NCI-H460 (cell line): ENCODE results near the gene NTNG1. TPM values are rescaled to one million over a fixed set of nuclear protein-coding genes. Genes with fewer than 3 reads are reported as not detected.
"Not testable (repeated sequence)": the region's sequence is repeated elsewhere in the genome, so short reads cannot be mapped to it uniquely, and the experiment has no call there.

ENCODE experiments used
- DNase-seq: peaks from one replicate; pipeline ENCODE4 v3.0.0-alpha.2; 2016; ENCODE audit warnings: low read depth; ENCODE audit errors: extremely low read depth
- polyA plus RNA-seq: library from polyadenylated mRNA; depleted of rRNA; stranded (reverse); fragments of >200 nt; gene quantifications from 2 replicates; pipeline ENCODE4 v1.2.3, GENCODE V29; 2014; cell fraction: nucleus; rRNA removed
- total RNA-seq: library from RNA; depleted of rRNA; stranded (reverse); fragments of >200 nt; shearing (Covaris generic); gene quantifications from 2 replicates; pipeline ENCODE4 v1.2.3, GENCODE V29; 2014; rRNA removed

The NTNG1 gene
- total RNA-seq: 0.27 TPM in 1 of 2 replicates, not detected in the other
- 0.44 TPM in 1 of 2 replicates, not detected in the other for polyA plus RNA-seq

- DNase-seq: no peak
Observed at GRCh38 chr1:107140703-107141490, at the start of gene NTNG1. Gene NTNG1 (plus strand): TSS chr1:107141039.

DNA sequence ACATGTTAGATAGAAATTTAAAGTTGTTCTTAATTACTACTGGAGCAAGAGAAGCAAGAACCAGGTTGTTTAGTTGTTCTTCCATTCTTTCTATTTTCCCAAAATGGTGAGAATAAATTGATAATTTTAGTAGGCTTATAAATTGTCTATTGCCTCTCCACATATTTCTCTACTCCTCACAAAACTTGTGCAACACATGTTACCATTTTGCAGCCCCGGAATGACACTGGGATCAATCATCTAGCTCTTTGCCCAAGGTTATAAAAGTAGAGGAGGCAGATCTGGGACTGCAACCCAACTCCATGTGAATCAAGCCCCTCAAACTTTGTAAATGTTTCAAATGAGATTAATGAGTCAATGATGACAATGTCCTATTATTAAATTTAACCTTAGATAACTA is 49.4 kb upstream of the NTNG1 start:
- DNase-seq: no peak

DNA sequence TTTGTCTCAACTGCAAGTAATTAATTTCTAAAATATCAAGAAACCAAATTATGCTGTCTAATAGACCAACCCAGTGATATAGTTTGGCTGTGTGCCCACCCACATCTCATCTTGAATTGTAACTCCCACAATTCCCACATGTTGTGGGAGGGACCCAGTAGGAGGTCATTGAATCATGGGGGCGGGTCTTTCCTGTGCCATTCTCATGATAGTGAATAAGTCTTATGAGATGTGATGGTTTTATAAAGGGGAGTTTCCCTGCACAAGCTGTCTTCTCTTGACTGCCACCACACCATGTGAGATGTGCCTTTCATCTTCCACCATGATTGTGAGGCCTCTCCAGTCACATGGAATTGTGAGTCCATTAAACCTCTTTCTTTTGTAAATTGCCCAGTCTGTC is 47.4 kb upstream of the NTNG1 start:
- DNase-seq: not testable (repeated sequence)

DNA sequence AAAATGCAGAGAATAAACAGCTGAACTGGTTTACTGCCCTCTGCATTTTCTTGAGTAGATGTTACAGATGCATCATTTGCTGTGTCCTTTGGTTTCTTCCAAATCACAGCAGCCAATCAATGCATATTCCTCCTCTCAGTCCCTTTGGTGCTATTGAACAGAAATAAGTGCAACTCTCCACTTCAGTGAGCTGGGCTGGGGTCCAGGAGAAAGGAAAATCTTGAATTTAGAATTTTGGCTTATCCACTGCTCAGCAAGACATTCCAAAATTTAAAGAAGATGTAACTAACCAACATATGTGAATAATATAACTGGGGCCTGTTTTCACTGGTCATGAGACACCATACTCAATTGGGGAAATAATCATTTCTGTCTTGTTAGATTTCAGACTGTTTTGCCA is 45.2 kb upstream of the NTNG1 start:
- DNase-seq: no peak

GRCh38 chr1:107096690-107097089 is 44.1 kb upstream of the NTNG1 start:
- no peak for DNase-seq

- DNase-seq: no peak
Observed at GRCh38 chr1:107098961-107099360, 41.9 kb upstream of the NTNG1 start.

DNA sequence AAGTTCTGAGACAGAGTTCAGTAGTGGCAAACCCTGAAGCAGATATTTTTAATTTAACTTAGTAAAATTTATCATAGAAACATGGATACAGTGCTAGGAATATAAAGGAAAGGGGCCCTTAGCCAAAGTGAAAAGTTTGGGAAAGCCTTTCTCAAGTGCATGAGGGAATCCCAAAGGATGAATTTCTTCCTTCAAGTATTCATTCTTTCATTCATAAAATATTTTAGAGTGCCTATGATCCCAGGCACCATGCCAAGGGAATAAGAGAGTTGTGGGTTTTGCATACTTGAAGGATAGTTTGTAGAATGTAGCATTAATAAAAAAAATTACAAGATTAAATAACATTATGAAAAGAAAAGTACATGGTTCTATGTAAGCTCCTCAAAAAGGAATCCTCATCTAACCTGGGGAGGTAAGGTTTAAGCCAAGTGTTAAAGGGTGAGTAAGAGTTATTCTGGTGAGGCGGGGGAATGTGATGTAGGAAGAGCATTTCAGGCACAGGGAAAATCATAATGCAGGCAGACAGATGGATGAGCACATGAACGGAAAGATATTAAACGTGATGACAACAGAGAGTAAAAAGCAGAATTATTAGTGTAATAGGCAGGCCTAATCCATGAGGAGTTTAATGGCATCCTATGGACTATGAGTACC is 40.4 kb upstream of the NTNG1 start:
- DNase-seq: no peak

- no peak for DNase-seq
Observed at GRCh38 chr1:107105914-107106313, 34.9 kb upstream of the NTNG1 start.

DNA sequence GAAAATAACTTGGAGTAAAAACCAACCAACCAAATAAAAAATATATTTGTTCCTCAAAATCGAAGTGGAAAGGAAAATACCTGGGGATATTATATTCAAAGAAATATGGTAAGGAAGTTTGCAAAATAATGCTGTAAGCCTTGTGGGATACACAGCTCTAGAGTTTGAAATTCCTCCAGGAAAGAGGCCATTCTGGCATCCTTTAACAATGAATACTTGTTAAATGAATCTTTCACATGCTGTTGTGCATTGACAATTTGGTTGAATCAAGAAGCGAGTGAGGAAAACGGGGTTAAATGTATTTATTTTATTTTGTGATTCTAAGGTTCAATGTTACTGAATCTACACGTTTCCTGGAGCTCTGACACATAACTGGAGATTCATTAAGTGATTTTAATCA is 30.5 kb upstream of the NTNG1 start:
- no peak for DNase-seq

DNA sequence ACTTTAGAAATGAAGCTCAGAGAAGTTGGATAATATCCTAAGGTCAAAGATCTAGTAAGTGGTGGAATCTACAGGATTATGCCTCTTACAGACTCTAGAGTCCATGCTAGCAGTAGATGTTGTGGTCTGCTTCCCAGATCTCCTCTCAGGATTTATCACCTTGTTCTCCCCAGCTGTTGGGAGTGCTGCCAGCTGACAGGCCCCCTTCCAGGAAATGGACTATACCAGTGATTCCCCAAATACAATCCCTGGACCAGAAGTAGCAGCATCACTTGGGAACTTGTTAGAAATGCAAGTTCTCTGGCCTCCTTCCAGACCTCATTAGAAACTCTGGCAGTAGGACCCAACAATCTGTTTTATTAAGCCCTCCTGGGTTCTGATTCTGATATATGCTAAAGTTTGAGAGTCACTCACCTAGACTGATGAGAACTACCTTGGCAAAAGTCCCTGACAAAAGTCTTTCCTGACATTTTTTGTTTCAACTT is 24.5 kb upstream of the NTNG1 start:
- no peak for DNase-seq

DNA sequence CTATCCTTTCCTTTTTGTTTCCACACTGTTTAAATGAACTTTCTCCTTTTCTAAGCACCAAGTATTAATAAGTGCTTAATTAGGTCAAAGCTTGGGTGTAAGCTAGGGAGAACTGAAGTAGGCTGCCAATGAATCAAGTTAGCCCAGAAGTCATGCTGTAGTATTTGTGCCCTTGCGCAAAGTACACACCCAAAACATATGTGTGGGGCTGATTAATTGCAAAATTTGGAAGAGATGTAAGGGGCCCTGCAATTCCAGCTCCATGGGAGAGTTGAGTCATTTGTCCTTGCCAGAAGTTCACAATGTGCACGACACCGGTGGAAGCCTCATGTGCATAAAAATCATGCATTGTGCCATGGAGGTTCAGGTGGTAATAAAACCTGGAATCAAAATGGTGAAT is 18.6 kb upstream of the NTNG1 start:
- DNase-seq: no peak

DNA sequence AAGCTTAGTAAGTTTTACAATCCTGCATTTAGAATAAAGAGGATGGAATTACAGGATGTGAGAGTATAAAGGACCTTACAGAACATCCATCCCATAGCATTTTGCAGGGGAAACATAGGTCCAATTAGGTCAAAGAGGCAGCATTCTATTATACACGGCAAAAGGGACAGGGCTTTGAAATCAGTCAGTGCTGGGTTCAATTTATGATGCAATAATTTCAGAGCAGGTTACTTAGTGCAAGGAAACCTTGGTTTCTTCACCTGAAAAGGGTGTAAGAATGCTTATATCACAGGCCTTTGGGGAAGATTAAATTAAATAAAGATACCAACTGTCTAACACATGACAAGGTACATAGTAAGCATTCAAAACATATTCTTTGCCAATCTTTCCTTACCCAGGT is 17.1 kb upstream of the NTNG1 start:
- DNase-seq: no peak

DNA sequence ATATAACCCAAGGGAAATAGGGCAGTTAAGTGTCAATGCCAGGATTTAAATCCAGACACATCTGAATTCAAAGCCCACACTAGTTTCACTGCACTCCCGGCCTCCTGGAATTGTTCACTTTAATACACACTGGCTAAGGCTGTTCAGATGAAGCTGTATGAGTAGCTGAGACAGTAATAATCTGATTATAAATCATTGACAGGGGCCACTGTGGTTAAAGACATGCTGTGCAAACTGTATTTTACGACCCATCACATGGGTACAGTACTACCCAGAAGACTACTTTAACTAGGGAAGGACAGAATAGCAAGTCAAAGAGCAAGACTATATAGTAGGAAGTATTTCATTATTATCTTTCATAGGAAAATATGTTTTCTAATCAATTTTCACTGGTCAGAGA is 16.1 kb upstream of the NTNG1 start:
- no peak for DNase-seq

GRCh38 chr1:107132195-107132594 is 8.6 kb upstream of the NTNG1 start:
- DNase-seq: no peak

DNA sequence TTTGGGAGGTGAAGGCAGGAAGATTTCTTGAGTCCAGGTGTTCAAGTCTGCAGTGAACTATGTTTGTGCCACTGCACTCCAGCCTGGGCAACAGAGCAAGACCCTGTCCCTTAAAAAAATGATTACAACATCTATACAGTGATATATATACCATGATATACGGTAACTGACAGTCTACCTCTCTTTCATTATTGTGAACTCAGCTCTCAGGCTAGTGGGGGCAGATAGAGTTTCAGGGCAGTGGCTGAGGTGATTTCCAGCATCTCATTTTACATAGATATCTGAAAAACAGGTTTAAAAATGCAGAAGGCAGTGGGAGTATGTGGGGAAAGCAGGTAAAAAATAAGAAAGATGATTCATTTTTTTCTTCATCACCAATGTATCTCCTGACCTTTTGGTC is 8.1 kb upstream of the NTNG1 start:
- DNase-seq: no peak

DNA sequence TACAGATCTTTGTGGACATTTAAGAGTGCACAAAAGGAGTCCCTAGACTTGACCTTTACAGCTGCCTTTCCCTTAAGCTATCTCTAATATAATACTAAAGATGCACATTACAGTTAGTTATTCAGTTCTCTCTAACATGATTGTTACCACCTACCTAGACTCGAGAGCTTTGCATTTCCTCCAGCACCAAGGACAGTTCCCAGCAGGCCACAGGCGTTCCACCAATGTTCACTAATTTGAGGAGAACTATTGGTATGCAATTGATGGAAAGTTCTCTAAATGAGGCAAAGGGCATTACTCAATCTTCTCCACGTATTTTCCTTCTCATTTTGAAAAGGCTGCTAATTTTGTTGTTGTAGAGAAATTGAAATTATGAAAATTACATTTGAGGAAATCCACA is 5.4 kb upstream of the NTNG1 start:
- peak; percentile 24 for DNase-seq

DNA sequence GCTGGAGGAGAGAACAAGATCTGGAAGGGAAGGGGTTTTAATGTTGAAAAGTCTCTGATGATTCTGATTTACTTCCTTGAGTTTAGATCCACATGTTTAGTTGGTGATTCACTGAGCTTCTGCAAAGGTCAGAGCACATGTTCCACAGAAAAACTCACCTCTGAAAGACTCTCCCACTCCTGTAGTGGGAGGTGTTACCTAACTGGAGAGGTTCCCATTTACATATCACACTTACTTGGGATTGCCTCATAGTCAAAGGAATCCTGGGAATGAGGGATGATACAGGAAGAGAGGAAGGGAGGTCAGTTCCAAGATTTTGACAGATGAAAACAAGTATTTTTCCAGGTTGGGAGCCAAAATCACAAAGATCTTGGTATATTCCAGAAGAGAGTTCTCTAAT is 2.7 kb upstream of the NTNG1 start:
- DNase-seq: no peak

DNA sequence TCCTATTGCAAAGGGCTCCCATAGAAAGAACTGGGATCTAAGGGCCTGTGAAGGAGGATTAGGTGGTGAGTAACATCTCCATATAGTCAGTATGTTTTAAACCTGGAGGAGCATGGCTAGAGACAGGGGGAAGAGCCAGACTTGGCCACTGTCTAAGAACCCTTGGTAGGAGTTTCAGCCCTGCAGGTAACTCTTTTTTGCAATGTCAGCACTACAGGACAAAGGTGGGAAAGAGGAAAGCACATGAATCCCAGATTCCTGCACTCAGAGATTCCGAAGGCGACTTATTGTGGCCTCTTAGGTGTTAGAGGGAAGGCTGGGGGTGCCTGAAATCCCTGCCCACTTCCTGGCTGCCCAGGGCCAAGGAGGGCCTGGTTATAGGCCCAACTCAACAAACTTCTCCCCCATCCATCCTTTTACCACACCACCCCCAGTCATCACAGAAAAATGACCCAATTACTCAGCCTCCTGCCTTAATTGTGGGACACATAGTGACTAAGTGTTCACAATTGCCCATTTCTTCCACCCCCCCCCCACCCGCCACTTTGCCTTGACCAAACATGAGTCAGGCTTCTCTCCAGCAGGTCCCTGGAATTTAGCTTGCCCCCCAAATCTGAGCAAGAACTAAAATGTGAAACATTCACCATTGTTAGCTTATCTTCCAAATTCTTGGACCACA is 1.9 kb upstream of the NTNG1 start:
- no peak for DNase-seq

- DNase-seq: no peak
Observed at GRCh38 chr1:107139833-107140702, 771 bp upstream of the NTNG1 start.

DNA sequence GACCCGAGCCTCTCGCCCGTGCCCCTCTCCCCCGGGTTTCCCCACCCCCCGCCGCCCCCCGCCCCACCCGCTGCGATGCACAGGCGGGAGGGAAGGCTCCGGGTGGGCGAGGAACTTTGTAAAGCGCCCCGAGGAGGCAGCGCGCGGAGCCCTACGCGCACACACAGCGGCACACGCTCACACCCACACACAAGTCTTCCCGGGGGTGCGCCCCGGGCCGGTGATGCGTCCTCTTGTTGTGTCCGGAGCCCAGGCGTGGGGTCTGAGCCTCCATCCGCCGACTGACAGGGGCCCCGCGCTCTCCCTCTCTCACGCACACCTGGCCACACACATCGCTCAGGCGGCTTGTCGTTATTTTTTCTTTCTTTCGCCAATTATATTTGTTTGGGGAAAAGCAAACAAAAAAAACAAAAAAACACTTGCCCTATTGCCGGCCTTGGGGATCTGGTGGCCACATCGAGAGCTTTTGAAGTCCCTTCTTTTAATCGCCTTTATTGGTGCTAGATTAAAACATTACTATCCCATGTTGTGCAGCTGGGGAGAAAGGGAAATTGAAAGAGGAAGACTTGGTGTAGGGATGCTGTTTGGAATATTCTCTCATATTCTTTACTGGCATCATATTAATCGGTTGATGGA is 770 bp downstream of the NTNG1 start:
- DNase-seq: peak; percentile 4
